Measurements from ENCODE around the gene TMEM129. TPM values are rescaled to one million over a fixed set of nuclear protein-coding genes. Genes with fewer than 3 reads are reported as not detected.

The TMEM129 gene
- total and polyA plus RNA-seq, 2 donors: 15.1 to 23.2 TPM

Other genes with a start within 250 kb of the TMEM129 start
- 1.0 TPM for gene FAM53A, start 37.0 kb downstream of the TMEM129 start, total RNA-seq
- gene FAM53A, start 37.0 kb downstream of the TMEM129 start, polyA plus RNA-seq: 2.0 TPM
- gene SLBP, start 9.0 kb downstream of the TMEM129 start, total RNA-seq: 96.2 TPM
- gene SLBP, start 9.0 kb downstream of the TMEM129 start, polyA plus RNA-seq: 53.1 TPM
- 31.4 TPM for gene TACC3, start 198 bp upstream of the TMEM129 start, total RNA-seq
- gene TACC3, start 198 bp upstream of the TMEM129 start, polyA plus RNA-seq: 46.7 TPM
- gene FGFR3, start 72.0 kb upstream of the TMEM129 start, total RNA-seq: 3.8 TPM
- 13.2 TPM for gene FGFR3, start 72.0 kb upstream of the TMEM129 start, polyA plus RNA-seq
- gene LETM1, start 134.8 kb upstream of the TMEM129 start, total RNA-seq: 68.3 TPM
- gene LETM1, start 134.8 kb upstream of the TMEM129 start, polyA plus RNA-seq: 16.8 TPM
- gene NSD2, start 150.1 kb upstream of the TMEM129 start, total RNA-seq: 65.3 TPM
- 18.6 TPM for gene NSD2, start 150.1 kb upstream of the TMEM129 start, polyA plus RNA-seq